ENCODE results near the gene KLF16.
A peak's percentile ranks its signal among the peaks of the same experiment; 100 is the strongest.
"Not testable (repeated sequence)": the region's sequence is repeated elsewhere in the genome, so short reads cannot be mapped to it uniquely, and the experiment has no call there.

KLF16 gene

GRCh38 chr19:1883784-1884183 lies 20.4 kb upstream of the KLF16 start:
- peak; percentile 35 for DNase-seq

- DNase-seq, result no peak
Observed at GRCh38 chr19:1882786-1883692, 19.7 kb upstream of the KLF16 start.

- peak; percentile 81 for DNase-seq
Observed at GRCh38 chr19:1882089-1882785, 18.9 kb upstream of the KLF16 start.

- DNase-seq, result not testable (repeated sequence)
Observed at GRCh38 chr19:1881393-1882088, 18.2 kb upstream of the KLF16 start.

- no peak for DNase-seq
Observed at GRCh38 chr19:1880611-1881392, 17.4 kb upstream of the KLF16 start.

- DNase-seq, result not testable (repeated sequence)
Observed at GRCh38 chr19:1879982-1880381, 16.6 kb upstream of the KLF16 start.

GRCh38 chr19:1878583-1878982 lies 15.2 kb upstream of the KLF16 start:
- DNase-seq, result not testable (repeated sequence)

GRCh38 chr19:1877280-1877660 lies 13.9 kb upstream of the KLF16 start:
- not testable (repeated sequence) for DNase-seq

GRCh38 chr19:1876496-1877279 lies 13.3 kb upstream of the KLF16 start:
- DNase-seq, result not testable (repeated sequence)

GRCh38 chr19:1875646-1876495 lies 12.5 kb upstream of the KLF16 start:
- peak; percentile 90 for DNase-seq

- DNase-seq, result not testable (repeated sequence)
Observed at GRCh38 chr19:1875265-1875645, 11.9 kb upstream of the KLF16 start.

- DNase-seq, result peak; percentile 34
Observed at GRCh38 chr19:1874554-1875185, 11.3 kb upstream of the KLF16 start.

GRCh38 chr19:1873524-1874473 lies 10.4 kb upstream of the KLF16 start:
- no peak for DNase-seq

GRCh38 chr19:1872807-1873523 lies 9.6 kb upstream of the KLF16 start:
- no peak for DNase-seq

GRCh38 chr19:1871630-1872029 lies 8.3 kb upstream of the KLF16 start:
- no peak for DNase-seq

- DNase-seq, result no peak
Observed at GRCh38 chr19:1871140-1871597, 7.8 kb upstream of the KLF16 start.

GRCh38 chr19:1868971-1869370 lies 5.6 kb upstream of the KLF16 start:
- no peak for DNase-seq

GRCh38 chr19:1867349-1867724 lies 4.0 kb upstream of the KLF16 start:
- no peak for DNase-seq

Measured in CD4-positive, alpha-beta T cell treated with Interleukin-17A for 4 hours (primary cell).